ENCODE data around the gene GOLGA8N. TPM values are rescaled to one million over a fixed set of nuclear protein-coding genes. Genes with fewer than 3 reads are reported as not detected.

GOLGA8N gene
- total and polyA plus RNA-seq, 2 of the 8 experiments (the other 6 are each of a cell fraction or from before 2014, with no cell fraction given), result 0.54 to 0.99 TPM

- Histone ChIP-seq H2BK15ac (ENCODE audit: low read length) (no peak overlapping the region), H2AFZ (ENCODE audit: low read length) (no peak overlapping the region), H2BK20ac (ENCODE audit: low read length) (no peak overlapping the region), H3K9ac (replicated peaks in 1 of 4; ENCODE audit: extremely low read depth in 1 of 4, low read depth in 3 of 4, low read length in 3 of 4) (no peak overlapping the region), H4K8ac (ENCODE audit: extremely low read depth, insufficient read depth, low read length) (no peak overlapping the region), H2BK5ac (ENCODE audit: low read depth, low read length) (no peak overlapping the region), H3K4me2 (ENCODE audit: insufficient read depth in 1 of 2, low read depth in 2 of 2, low read length in 2 of 2) (no peak overlapping the region), H4K91ac (replicated peaks; ENCODE audit: insufficient read length, low read length) (no peak overlapping the region), H3K18ac (ENCODE audit: extremely low read depth, low read length) (no peak overlapping the region), H2BK12ac (ENCODE audit: low read depth, low read length) (no peak overlapping the region), H3K9me3 (ENCODE audit: insufficient read depth in 2 of 2, low read depth in 1 of 2, low read length in 1 of 2) (no peaks in the 10 kb centered on the region), H3K4ac (replicated peaks; ENCODE audit: insufficient read length, low read depth, low read length) (no peak overlapping the region), H3K79me2 (ENCODE audit: control insufficient read depth in 1 of 2, insufficient read depth in 2 of 2, low read length in 2 of 2) (no peaks in the 10 kb centered on the region), H3K27ac (ENCODE audit: low read depth, low read length) (no peak overlapping the region), H2BK120ac (replicated peaks; ENCODE audit: low read depth, low read length) (no peak overlapping the region), H3K4me1 (replicated peaks in 1 of 4; ENCODE audit: control insufficient read depth in 3 of 4, insufficient read depth in 4 of 4, low read length in 3 of 4) (peaks cover 0 to 2% (median 0%) of the 10 kb centered on the region in 4 experiments; a peak in 2 of 7 replicates), H3K56ac (replicated peaks; ENCODE audit: insufficient read length, low read depth, low read length) (no peak overlapping the region), H3K23ac (ENCODE audit: insufficient read length) (no peak overlapping the region), H4K5ac (ENCODE audit: insufficient read length, low read depth, low read length) (no peak overlapping the region), H3K14ac (ENCODE audit: insufficient read length) (no peak overlapping the region), H3K4me3 (ENCODE audit: extremely low read depth in 1 of 4, insufficient read depth in 2 of 4, low read depth in 3 of 4, low read length in 4 of 4) (no peak overlapping the region), H3K36me3 (ENCODE audit: control insufficient read depth in 2 of 4, insufficient read depth in 4 of 4, low read length in 3 of 4) (peaks cover 13 to 67% (median 35%) of the 10 kb centered on the region in 4 experiments), H3K27me3 (replicated peaks in 1 of 4; ENCODE audit: control insufficient read depth in 3 of 4, extremely low read depth in 1 of 4, insufficient read depth in 3 of 4, low read length in 3 of 4) (no peaks in the 10 kb centered on the region), H4K20me1 (replicated peaks in 1 of 2; ENCODE audit: control insufficient read depth in 1 of 2, insufficient read depth in 2 of 2, low read length in 2 of 2) (no peaks in the 10 kb centered on the region), H3K23me2 (ENCODE audit: low read depth, low read length) (peaks cover 3% of the 10 kb centered on the region), H3K79me1 (ENCODE audit: low read depth, low read length) (no peaks in the 10 kb centered on the region), H2AK5ac (ENCODE audit: low read depth, low read length) (no peak overlapping the region)
- FAIRE-seq (no peak), DNase-seq (ENCODE audit: low read depth in 1 of 2, low spot score in 2 of 2) (no peak)
- POLR2A ChIA-PET (ENCODE audit: partially characterized antibody), result no interaction called here
- CTCF ChIA-PET (ENCODE audit: partially characterized antibody), result no interaction called here
- 94% methylated on average over 8 of the region's 8 CpGs; no CpG with 5 or more reads in 1 of the 2 experiments for WGBS, 2 experiments (ENCODE audit: extremely low coverage in 1 of 2, insufficient coverage in 1 of 2, insufficient read length in 1 of 2, insufficient replicate concordance in 2 of 2, low coverage in 1 of 2, low lambda C conversion rate in 2 of 2, missing lambda C conversion rate in 1 of 2)
- TF ChIP-seq KDM5A (IDR thresholded peaks at IDR 0.05; ENCODE audit: low read length) (no peak), TCF12 (IDR thresholded peaks at IDR 0.05; ENCODE audit: low read depth, low read length) (no peak), RBBP5 (IDR thresholded peaks at IDR 0.05; ENCODE audit: borderline replicate concordance, low read depth, low read length) (no peak), RNF2 (IDR thresholded peaks at IDR 0.05; ENCODE audit: borderline replicate concordance, low read depth, low read length, missing control alignments, poor library complexity, severe bottlenecking) (no peak), FOSL1 (IDR thresholded peaks at IDR 0.05; ENCODE audit: insufficient read depth, low read depth, low read length) (no peak), BCL11A (IDR thresholded peaks at IDR 0.05; ENCODE audit: low read depth in 2 of 2, low read length in 2 of 2) (no peak), E2F6 (IDR thresholded peaks at IDR 0.05) (no peak), RFX5 (IDR thresholded peaks at IDR 0.05; ENCODE audit: borderline replicate concordance, low read depth, low read length) (no peak), RAD21 (IDR thresholded peaks at IDR 0.05 in 1 of 2, conservative IDR thresholded peaks at IDR 0.05 in 1 of 2; ENCODE audit: low read depth in 2 of 2, low read length in 2 of 2) (no peak), PHF8 (conservative IDR thresholded peaks at IDR 0.05; ENCODE audit: low read depth, low read length) (no peak), ZNF274 (IDR thresholded peaks at IDR 0.05; ENCODE audit: borderline replicate concordance, extremely low read depth, low read length) (no peak), TAF7 (optimal IDR thresholded peaks at IDR 0.05; ENCODE audit: borderline replicate concordance, low read depth, low read length) (no peak)
Observed at GRCh38 chr15:32636908-32637567, 43.8 kb downstream of the GOLGA8N start.

Data from H1 (cell line).